T-helper 1 cell treated with Interleukin-12 subunit alpha and Interleukin-12 subunit beta and Interleukin-4 antibody, amounts not matched to agents 30 μg/mL and 1 μg/mL, for 36 hours (primary cell): Measurements from ENCODE around the gene MCU.

Source experiments
- H3K27ac Mint-ChIP-seq: one replicate; pipeline ENCODE4 v1.8.0; 2021; ENCODE audit warnings: mild to moderate bottlenecking, mixed read lengths
- H3K27me3 Mint-ChIP-seq: one replicate; pipeline ENCODE4 v1.8.0; 2021; ENCODE audit warnings: low read depth, mixed read lengths
- H3K36me3 Mint-ChIP-seq: one replicate; pipeline ENCODE4 v1.8.0; 2021; ENCODE audit warnings: low read depth, mixed read lengths
- H3K4me1 Mint-ChIP-seq: one replicate; pipeline ENCODE4 v1.8.0; 2021; ENCODE audit warnings: low read depth, mixed read lengths
- H3K4me3 Mint-ChIP-seq: one replicate; pipeline ENCODE4 v1.8.0; 2021; ENCODE audit warnings: mild to moderate bottlenecking, moderate library complexity, mixed read lengths
- H3K9me3 Mint-ChIP-seq: one replicate; pipeline ENCODE4 v1.8.0; 2021; ENCODE audit warnings: mixed read lengths

Gene MCU

GRCh38 chr10:72802763-72803505 lies 111.0 kb downstream of the MCU start:
- no peak overlapping the region for H3K4me3 Mint-ChIP-seq
- H3K27me3 Mint-ChIP-seq, result no peaks in the 10 kb centered on the region
- no peak overlapping the region for H3K27ac Mint-ChIP-seq
- H3K4me1 Mint-ChIP-seq, result no peaks in the 10 kb centered on the region
- H3K9me3 Mint-ChIP-seq, result no peaks in the 10 kb centered on the region
- peaks cover 3% of the 10 kb centered on the region for H3K36me3 Mint-ChIP-seq

- Mint-ChIP-seq H3K4me3 (no peak overlapping the region), H3K27me3 (no peaks in the 10 kb centered on the region), H3K4me1 (no peaks in the 10 kb centered on the region), H3K27ac (no peak overlapping the region), H3K9me3 (no peaks in the 10 kb centered on the region), H3K36me3 (peaks cover 3% of the 10 kb centered on the region)
Measured at GRCh38 chr10:72808001-72808400, 116.1 kb downstream of the MCU start.

- no peaks in the 10 kb centered on the region for H3K9me3 Mint-ChIP-seq
- H3K4me1 Mint-ChIP-seq, result no peaks in the 10 kb centered on the region
- H3K4me3 Mint-ChIP-seq, result no peak overlapping the region
- H3K36me3 Mint-ChIP-seq, result peaks cover 3% of the 10 kb centered on the region
- H3K27ac Mint-ChIP-seq, result no peak overlapping the region
- H3K27me3 Mint-ChIP-seq, result no peaks in the 10 kb centered on the region
Measured at GRCh38 chr10:72809006-72809405, 117.1 kb downstream of the MCU start.

- H3K36me3 Mint-ChIP-seq, result no peaks in the 10 kb centered on the region
- no peaks in the 10 kb centered on the region for H3K9me3 Mint-ChIP-seq
- no peaks in the 10 kb centered on the region for H3K4me1 Mint-ChIP-seq
- H3K27ac Mint-ChIP-seq, result no peak overlapping the region
- no peaks in the 10 kb centered on the region for H3K27me3 Mint-ChIP-seq
- H3K4me3 Mint-ChIP-seq, result no peak overlapping the region
Measured at GRCh38 chr10:72810976-72811375, 119.0 kb downstream of the MCU start.

GRCh38 chr10:72812415-72812752 lies 120.4 kb downstream of the MCU start:
- Mint-ChIP-seq H3K4me1 (no peaks in the 10 kb centered on the region), H3K27ac (no peak overlapping the region), H3K4me3 (no peak overlapping the region), H3K9me3 (no peaks in the 10 kb centered on the region), H3K27me3 (no peaks in the 10 kb centered on the region), H3K36me3 (no peaks in the 10 kb centered on the region)

GRCh38 chr10:72812753-72813430 lies 120.9 kb downstream of the MCU start:
- H3K4me1 Mint-ChIP-seq, result no peaks in the 10 kb centered on the region
- no peaks in the 10 kb centered on the region for H3K9me3 Mint-ChIP-seq
- H3K27ac Mint-ChIP-seq, result no peak overlapping the region
- H3K4me3 Mint-ChIP-seq, result no peak overlapping the region
- H3K27me3 Mint-ChIP-seq, result no peaks in the 10 kb centered on the region
- no peaks in the 10 kb centered on the region for H3K36me3 Mint-ChIP-seq

GRCh38 chr10:72814099-72814790 lies 122.3 kb downstream of the MCU start:
- Mint-ChIP-seq H3K36me3 (no peaks in the 10 kb centered on the region), H3K27ac (no peak overlapping the region), H3K27me3 (no peaks in the 10 kb centered on the region), H3K9me3 (no peaks in the 10 kb centered on the region), H3K4me3 (no peak overlapping the region), H3K4me1 (peaks cover 3% of the 10 kb centered on the region)

- H3K4me1 Mint-ChIP-seq, result peaks cover 3% of the 10 kb centered on the region
- no peak overlapping the region for H3K4me3 Mint-ChIP-seq
- H3K27me3 Mint-ChIP-seq, result no peaks in the 10 kb centered on the region
- no peaks in the 10 kb centered on the region for H3K36me3 Mint-ChIP-seq
- H3K27ac Mint-ChIP-seq, result no peak overlapping the region
- H3K9me3 Mint-ChIP-seq, result peaks cover 3% of the 10 kb centered on the region
Measured at GRCh38 chr10:72816565-72816964, 124.6 kb downstream of the MCU start.

GRCh38 chr10:72818076-72818475 lies 126.1 kb downstream of the MCU start:
- Mint-ChIP-seq H3K4me3 (no peak overlapping the region), H3K9me3 (peaks cover 15% of the 10 kb centered on the region), H3K36me3 (no peaks in the 10 kb centered on the region), H3K4me1 (peaks cover 3% of the 10 kb centered on the region), H3K27ac (no peak overlapping the region), H3K27me3 (no peaks in the 10 kb centered on the region)

GRCh38 chr10:72819053-72819452 lies 127.1 kb downstream of the MCU start:
- no peak overlapping the region for H3K4me3 Mint-ChIP-seq
- H3K36me3 Mint-ChIP-seq, result no peaks in the 10 kb centered on the region
- H3K4me1 Mint-ChIP-seq, result peaks cover 3% of the 10 kb centered on the region
- peaks cover 15% of the 10 kb centered on the region for H3K9me3 Mint-ChIP-seq
- H3K27ac Mint-ChIP-seq, result no peak overlapping the region
- no peaks in the 10 kb centered on the region for H3K27me3 Mint-ChIP-seq

GRCh38 chr10:72821606-72822005 lies 129.7 kb downstream of the MCU start:
- H3K9me3 Mint-ChIP-seq, result peaks cover 15% of the 10 kb centered on the region
- H3K4me3 Mint-ChIP-seq, result no peak overlapping the region
- no peaks in the 10 kb centered on the region for H3K27me3 Mint-ChIP-seq
- H3K4me1 Mint-ChIP-seq, result peaks cover 3% of the 10 kb centered on the region
- no peaks in the 10 kb centered on the region for H3K36me3 Mint-ChIP-seq
- no peak overlapping the region for H3K27ac Mint-ChIP-seq

GRCh38 chr10:72822342-72822986 lies 130.5 kb downstream of the MCU start:
- H3K27ac Mint-ChIP-seq, result no peak overlapping the region
- peaks cover 3% of the 10 kb centered on the region for H3K4me1 Mint-ChIP-seq
- H3K4me3 Mint-ChIP-seq, result no peak overlapping the region
- H3K27me3 Mint-ChIP-seq, result no peaks in the 10 kb centered on the region
- no peaks in the 10 kb centered on the region for H3K36me3 Mint-ChIP-seq
- peaks cover 15% of the 10 kb centered on the region for H3K9me3 Mint-ChIP-seq

- Mint-ChIP-seq H3K9me3 (peaks cover 15% of the 10 kb centered on the region), H3K4me3 (no peak overlapping the region)
Measured at GRCh38 chr10:72825163-72825562, 133.2 kb downstream of the MCU start.

GRCh38 chr10:72826346-72826745 lies 134.4 kb downstream of the MCU start:
- Mint-ChIP-seq H3K4me1 (no peaks in the 10 kb centered on the region), H3K4me3 (no peak overlapping the region), H3K27me3 (no peaks in the 10 kb centered on the region), H3K36me3 (no peaks in the 10 kb centered on the region), H3K9me3 (peaks cover 14% of the 10 kb centered on the region), H3K27ac (no peak overlapping the region)

More at GRCh38 chr10:72825163-72825562, 133.2 kb downstream of the MCU start:
- no peak overlapping the region for H3K27ac Mint-ChIP-seq
- H3K36me3 Mint-ChIP-seq, result no peaks in the 10 kb centered on the region
- no peaks in the 10 kb centered on the region for H3K4me1 Mint-ChIP-seq
- no peaks in the 10 kb centered on the region for H3K27me3 Mint-ChIP-seq
